ENCODE data around the gene ERP44. TPM values are rescaled to one million over a fixed set of nuclear protein-coding genes. Genes with fewer than 3 reads are reported as not detected.

Gene ERP44
- total RNA-seq, 3 donors from 2014 or later: 15.7 to 17.8 (median 17.7) TPM

DNA sequence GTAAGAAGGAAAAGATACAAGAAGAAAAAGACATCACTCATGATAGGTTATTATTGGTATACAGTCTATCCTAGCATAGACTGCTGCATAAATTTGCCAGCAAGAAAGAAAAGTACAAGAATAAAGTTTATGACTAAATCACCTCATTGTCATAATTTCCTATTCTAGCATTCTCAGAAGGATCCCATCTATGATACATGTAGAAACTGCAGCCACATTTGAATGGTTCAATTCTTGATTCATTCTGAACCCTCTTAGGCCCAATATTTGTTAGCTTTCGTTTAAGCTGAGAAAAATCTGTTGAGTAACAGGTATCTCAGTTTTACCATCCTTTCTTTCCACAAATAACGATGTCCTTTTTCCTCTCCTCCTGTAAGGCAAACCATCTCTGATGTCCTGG is 21.5 kb upstream of the ERP44 start:
- Histone ChIP-seq H3K4me3 (no peak overlapping the region), H3K4me1 (no peaks in the 10 kb centered on the region), H3K9me3 (no peaks in the 10 kb centered on the region), H3K27me3 (no peaks in the 10 kb centered on the region), H3K27ac (no peak overlapping the region), H3K36me3 (no peaks in the 10 kb centered on the region)
- TF ChIP-seq, protein P1, sequence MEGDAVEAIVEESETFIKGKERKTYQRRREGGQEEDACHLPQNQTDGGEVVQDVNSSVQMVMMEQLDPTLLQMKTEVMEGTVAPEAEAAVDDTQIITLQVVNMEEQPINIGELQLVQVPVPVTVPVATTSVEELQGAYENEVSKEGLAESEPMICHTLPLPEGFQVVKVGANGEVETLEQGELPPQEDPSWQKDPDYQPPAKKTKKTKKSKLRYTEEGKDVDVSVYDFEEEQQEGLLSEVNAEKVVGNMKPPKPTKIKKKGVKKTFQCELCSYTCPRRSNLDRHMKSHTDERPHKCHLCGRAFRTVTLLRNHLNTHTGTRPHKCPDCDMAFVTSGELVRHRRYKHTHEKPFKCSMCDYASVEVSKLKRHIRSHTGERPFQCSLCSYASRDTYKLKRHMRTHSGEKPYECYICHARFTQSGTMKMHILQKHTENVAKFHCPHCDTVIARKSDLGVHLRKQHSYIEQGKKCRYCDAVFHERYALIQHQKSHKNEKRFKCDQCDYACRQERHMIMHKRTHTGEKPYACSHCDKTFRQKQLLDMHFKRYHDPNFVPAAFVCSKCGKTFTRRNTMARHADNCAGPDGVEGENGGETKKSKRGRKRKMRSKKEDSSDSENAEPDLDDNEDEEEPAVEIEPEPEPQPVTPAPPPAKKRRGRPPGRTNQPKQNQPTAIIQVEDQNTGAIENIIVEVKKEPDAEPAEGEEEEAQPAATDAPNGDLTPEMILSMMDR (IDR thresholded peaks at IDR 0.05): no peak
- no peak for TF ChIP-seq POLR2AphosphoS5 (IDR thresholded peaks at IDR 0.05)
- no peak for TF ChIP-seq POLR2A (IDR thresholded peaks at IDR 0.05)
- DNase-seq (ENCODE audit: low spot score in 2 of 2): no peak
- intact Hi-C loops (cut with DNase I; ENCODE audit: low total_unique reads): no loop called here

DNA sequence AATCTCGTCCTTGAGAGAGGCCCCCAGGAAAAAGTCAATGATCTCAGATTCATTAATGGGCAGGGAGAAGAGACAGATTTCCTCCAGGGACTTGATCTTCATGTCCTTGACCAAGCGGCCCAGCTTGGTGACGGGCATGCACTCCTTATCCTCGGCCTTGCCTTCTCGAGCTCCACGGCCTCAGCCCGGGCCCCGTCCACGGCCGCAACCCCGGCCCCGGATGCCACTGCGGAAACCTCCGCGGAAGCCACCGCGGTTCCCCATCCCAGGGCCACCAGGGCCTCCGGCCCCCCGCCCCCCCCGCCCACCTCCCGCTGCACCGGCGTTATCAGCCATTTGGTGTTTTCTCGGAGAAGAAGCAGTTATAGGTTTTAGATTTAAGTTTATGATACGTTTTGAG is 18.5 kb upstream of the ERP44 start:
- Histone ChIP-seq H3K27me3 (no peaks in the 10 kb centered on the region), H3K4me1 (no peaks in the 10 kb centered on the region), H3K9me3 (no peaks in the 10 kb centered on the region), H3K4me3 (no peak overlapping the region), H3K36me3 (no peaks in the 10 kb centered on the region), H3K27ac (no peak overlapping the region)
- DNase-seq (ENCODE audit: low spot score in 2 of 2): no peak
- intact Hi-C loops (cut with DNase I; ENCODE audit: low total_unique reads): no loop called here
- TF ChIP-seq POLR2AphosphoS5 (IDR thresholded peaks at IDR 0.05) (no peak), POLR2A (IDR thresholded peaks at IDR 0.05) (no peak)
- TF ChIP-seq, protein P1 (IDR thresholded peaks at IDR 0.05): no peak

DNA sequence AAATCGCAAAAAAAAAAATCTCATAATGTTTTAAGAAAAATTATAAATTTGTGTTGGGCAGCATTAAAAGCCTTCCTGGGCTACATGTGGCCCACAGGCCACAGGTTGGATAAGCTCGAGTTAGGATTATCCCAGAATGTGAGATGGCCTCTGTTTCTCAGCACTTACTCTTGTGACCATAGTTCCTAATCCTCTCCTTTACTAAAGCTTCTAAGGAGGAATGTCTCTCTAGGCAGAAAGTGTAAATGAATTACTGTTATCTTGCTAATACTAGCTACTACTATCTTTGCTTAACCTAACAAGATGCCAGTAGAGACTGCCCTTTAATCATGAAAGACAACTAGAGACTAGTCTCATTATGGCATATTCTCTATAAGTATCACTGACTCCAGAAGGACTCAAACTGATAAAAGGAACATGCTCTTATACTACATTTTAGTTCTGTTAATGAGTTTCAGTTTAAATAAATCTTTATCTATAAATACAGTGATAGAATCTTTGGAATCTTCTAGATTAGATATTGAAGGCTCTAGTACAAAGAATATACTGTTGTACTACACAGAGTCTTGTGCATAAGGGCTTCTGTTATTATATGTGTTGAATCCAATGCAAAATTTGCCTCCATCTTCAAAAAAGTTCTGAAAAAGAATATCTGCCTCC is 14.0 kb upstream of the ERP44 start:
- no peak overlapping the region for H3K4me3 ChIP-seq
- H3K9me3 ChIP-seq: no peaks in the 10 kb centered on the region
- no peaks in the 10 kb centered on the region for H3K27me3 ChIP-seq
- TF ChIP-seq POLR2A (IDR thresholded peaks at IDR 0.05) (no peak), POLR2AphosphoS5 (IDR thresholded peaks at IDR 0.05) (no peak)
- TF ChIP-seq, protein P1 (IDR thresholded peaks at IDR 0.05): no peak
- H3K4me1 ChIP-seq: no peaks in the 10 kb centered on the region
- no peak overlapping the region for H3K27ac ChIP-seq
- no peak for DNase-seq (ENCODE audit: low spot score in 2 of 2)
- intact Hi-C loops (cut with DNase I; ENCODE audit: low total_unique reads): no loop called here
- no peaks in the 10 kb centered on the region for H3K36me3 ChIP-seq

DNA sequence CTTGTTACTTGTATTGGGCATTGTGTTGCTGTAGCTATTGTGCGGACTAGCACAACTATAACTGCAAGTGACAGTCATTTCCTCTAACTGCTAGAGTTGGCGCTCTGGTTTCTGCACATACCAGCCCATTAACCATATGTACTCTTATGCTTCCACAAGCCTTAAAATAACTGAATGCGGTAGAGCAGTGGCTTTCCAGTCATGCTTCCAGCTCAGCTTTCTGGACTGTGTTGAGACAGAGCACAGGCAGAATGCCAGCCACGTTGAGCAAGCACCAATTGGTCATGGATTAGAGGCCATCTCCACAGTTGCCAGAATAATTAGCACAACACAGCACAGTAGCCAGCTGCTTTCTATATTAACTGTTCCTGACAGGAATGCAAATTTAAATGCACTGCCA is 12.4 kb upstream of the ERP44 start:
- peak in 1 of 2 donors; percentile 48 for DNase-seq (ENCODE audit: low spot score in 2 of 2)
- peaks cover under 1% of the 10 kb centered on the region for H3K36me3 ChIP-seq
- H3K9me3 ChIP-seq: no peaks in the 10 kb centered on the region
- intact Hi-C loops (cut with DNase I; ENCODE audit: low total_unique reads): no loop called here
- no peaks in the 10 kb centered on the region for H3K27me3 ChIP-seq
- no peak overlapping the region for H3K27ac ChIP-seq
- no peaks in the 10 kb centered on the region for H3K4me1 ChIP-seq
- H3K4me3 ChIP-seq: no peak overlapping the region
- TF ChIP-seq POLR2A (IDR thresholded peaks at IDR 0.05) (no peak), POLR2AphosphoS5 (IDR thresholded peaks at IDR 0.05) (peak in 1 of 3 donors; percentile 32)

DNA sequence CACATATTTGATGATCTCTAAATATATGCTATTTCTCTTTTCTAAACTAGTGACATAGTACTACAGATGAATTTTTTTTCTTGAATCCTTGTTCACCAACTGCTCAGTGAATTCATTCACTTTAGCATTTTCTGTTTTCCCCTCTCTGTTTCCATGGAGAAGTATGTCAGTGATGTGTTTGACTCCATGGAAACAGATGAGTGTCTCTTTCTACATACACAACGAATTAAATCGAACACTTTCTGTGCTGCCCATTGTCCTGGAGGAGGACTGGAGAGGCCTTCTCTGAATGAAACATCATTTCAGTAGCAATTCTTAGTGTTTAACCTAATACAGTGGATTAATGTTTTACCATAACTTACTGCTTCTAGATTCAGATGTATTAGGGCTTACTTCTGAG is 9.8 kb upstream of the ERP44 start:
- no peak overlapping the region for H3K4me3 ChIP-seq
- no peaks in the 10 kb centered on the region for H3K4me1 ChIP-seq
- no peaks in the 10 kb centered on the region for H3K9me3 ChIP-seq
- H3K36me3 ChIP-seq: peaks cover 19% of the 10 kb centered on the region
- intact Hi-C loops (cut with DNase I; ENCODE audit: low total_unique reads): no loop called here
- no peaks in the 10 kb centered on the region for H3K27me3 ChIP-seq
- H3K27ac ChIP-seq: no peak overlapping the region
- no peak for DNase-seq (ENCODE audit: low spot score in 2 of 2)
- TF ChIP-seq, protein P1 (IDR thresholded peaks at IDR 0.05): no peak
- TF ChIP-seq POLR2A (IDR thresholded peaks at IDR 0.05) (no peak), POLR2AphosphoS5 (IDR thresholded peaks at IDR 0.05) (no peak)

Data from breast epithelium (tissue), 4 donors.